WTC11 (cell line): ENCODE data around the gene CLMN. TPM values are rescaled to one million over a fixed set of nuclear protein-coding genes. Genes with fewer than 3 reads are reported as not detected.

Experiments
- ATAC-seq: fragments of 200-7000 bp; cut with Tn5 transposase; 2 replicates; pipeline ENCODE4 v1.10.0; 2021; ENCODE audit warnings: mild to moderate bottlenecking, moderate library complexity
- CTCF ChIA-PET: fragments of 300-600 bp; sonication (Branson Sonifier 250); formaldehyde crosslinking; loops from one replicate; lab custom pipeline; 2021; ENCODE audit warnings: antibody characterized with exemption; lab: Charles Lee
- POLR2A ChIA-PET: fragments of 350-600 bp; sonication (Branson Sonifier 250); formaldehyde crosslinking; loops from one replicate; lab custom pipeline; 2021; ENCODE audit warnings: antibody characterized with exemption; lab: Charles Lee
- DNase-seq: peaks from one replicate; pipeline ENCODE4 v3.0.0; 2021; ENCODE audit warnings: low spot score
- H3K27ac Mint-ChIP-seq: 2 replicates; pipeline ENCODE4 v1.8.0; 2021; ENCODE audit warnings: mixed read lengths
- H3K27me3 Mint-ChIP-seq: 2 replicates; pipeline ENCODE4 v1.8.0; 2021; ENCODE audit warnings: low read depth, mild to moderate bottlenecking, moderate library complexity, mixed read lengths
- H3K36me3 Mint-ChIP-seq: 2 replicates; pipeline ENCODE4 v1.8.0; 2021; ENCODE audit warnings: mixed read lengths
- H3K4me1 Mint-ChIP-seq: 2 replicates; pipeline ENCODE4 v1.8.0; 2022; ENCODE audit warnings: mixed read lengths
- H3K4me3 Mint-ChIP-seq: 2 replicates; pipeline ENCODE4 v1.8.0; 2021; ENCODE audit warnings: mild to moderate bottlenecking, moderate library complexity, mixed read lengths
- H3K9me3 Mint-ChIP-seq: 2 replicates; pipeline ENCODE4 v1.8.0; 2021; ENCODE audit warnings: mixed read lengths
- AR ChIP-seq: fragments of 250-450 bp; sonication (Bioruptor Pico); IDR thresholded peaks from 2 replicates; pipeline ENCODE4 v1.9.0; 2021; ENCODE audit warnings: mild to moderate bottlenecking
- ATF1 ChIP-seq: sonication (generic); formaldehyde crosslinking; IDR thresholded peaks from 2 replicates; pipeline ENCODE4 v1.8.1; 2023; ENCODE audit warnings: mild to moderate bottlenecking, moderate library complexity, missing genetic modification reagents
- ATF2 ChIP-seq: sonication (generic); formaldehyde crosslinking; IDR thresholded peaks from 2 replicates; pipeline ENCODE4 v1.8.1; 2022; ENCODE audit warnings: low read depth, missing genetic modification reagents, borderline replicate concordance
- E2F1 ChIP-seq: sonication (generic); formaldehyde crosslinking; IDR thresholded peaks from 2 replicates; pipeline ENCODE4 v1.8.0; 2022; ENCODE audit warnings: mild to moderate bottlenecking, missing genetic modification reagents
- EMX1 ChIP-seq: fragments of 250-450 bp; sonication (Bioruptor Pico); IDR thresholded peaks from 2 replicates; pipeline ENCODE4 v1.8.0; 2021; ENCODE audit warnings: mild to moderate bottlenecking
- ERG ChIP-seq: fragments of 250-450 bp; sonication (Bioruptor Pico); IDR thresholded peaks from 2 replicates; pipeline ENCODE4 v1.8.0; 2021; ENCODE audit warnings: mild to moderate bottlenecking
- ESRRA ChIP-seq: sonication (generic); formaldehyde crosslinking; IDR thresholded peaks from 2 replicates; pipeline ENCODE4 v1.8.1; 2022; ENCODE audit warnings: mild to moderate bottlenecking, missing genetic modification reagents, borderline replicate concordance
- FOXJ3 ChIP-seq: sonication (generic); formaldehyde crosslinking; IDR thresholded peaks from 2 replicates; pipeline ENCODE4 v1.9.0; 2021; ENCODE audit warnings: missing genetic modification reagents, mild to moderate bottlenecking, borderline replicate concordance
- FOXP1 ChIP-seq: sonication (generic); formaldehyde crosslinking; IDR thresholded peaks from 2 replicates; pipeline ENCODE4 v1.8.0; 2022; ENCODE audit warnings: missing genetic modification reagents, mild to moderate bottlenecking, moderate library complexity, borderline replicate concordance
- FOXP4 ChIP-seq: sonication (generic); formaldehyde crosslinking; IDR thresholded peaks from 2 replicates; pipeline ENCODE4 v1.8.0; 2022; ENCODE audit warnings: mild to moderate bottlenecking, missing genetic modification reagents
- GABPB1 ChIP-seq: sonication (generic); formaldehyde crosslinking; IDR thresholded peaks from 2 replicates; pipeline ENCODE4 v1.8.1; 2023; ENCODE audit warnings: mild to moderate bottlenecking, missing genetic modification reagents
- GTF2I ChIP-seq: fragments of 250-450 bp; sonication (Bioruptor Pico); conservative IDR thresholded peaks from 2 replicates; pipeline ENCODE4 v1.4.0; 2021; ENCODE audit warnings: mild to moderate bottlenecking
- MAX ChIP-seq: sonication (generic); formaldehyde crosslinking; IDR thresholded peaks from 2 replicates; pipeline ENCODE4 v1.8.0; 2022; ENCODE audit warnings: mild to moderate bottlenecking, missing genetic modification reagents
- NFYB ChIP-seq: sonication (generic); formaldehyde crosslinking; conservative IDR thresholded peaks from 2 replicates; pipeline ENCODE4 v1.8.0; 2022; ENCODE audit warnings: low read depth, missing genetic modification reagents
- TEAD1 ChIP-seq: sonication (generic); formaldehyde crosslinking; IDR thresholded peaks from 2 replicates; pipeline ENCODE4 v1.8.0; 2022; ENCODE audit warnings: mild to moderate bottlenecking, missing genetic modification reagents
- ZBTB43 ChIP-seq: sonication (generic); formaldehyde crosslinking; IDR thresholded peaks from 2 replicates; pipeline ENCODE4 v1.8.1; 2023; ENCODE audit warnings: mild to moderate bottlenecking, missing genetic modification reagents
- ZNF232 ChIP-seq: sonication (generic); formaldehyde crosslinking; IDR thresholded peaks from 2 replicates; pipeline ENCODE4 v1.8.0; 2022; ENCODE audit warnings: mild to moderate bottlenecking, missing genetic modification reagents
- ZNF281 ChIP-seq: sonication (generic); formaldehyde crosslinking; IDR thresholded peaks from 2 replicates; pipeline ENCODE4 v1.8.0; 2023; ENCODE audit warnings: mild to moderate bottlenecking, missing genetic modification reagents
- ZNF532 ChIP-seq: fragments of 250-450 bp; sonication (Bioruptor Pico); IDR thresholded peaks from 2 replicates; pipeline ENCODE4 v1.9.0; 2021; ENCODE audit warnings: mild to moderate bottlenecking, borderline replicate concordance
- total RNA-seq: library from RNA; stranded (reverse); gene quantifications from 3 replicates; pipeline ENCODE4 v1.2.3, GENCODE V29; 2021

Gene CLMN
- total RNA-seq, 1 experiment from 2014 or later = 12.2 TPM

GRCh38 chr14:95344536-95344935, 24.8 kb upstream of the CLMN start:
- Mint-ChIP-seq H3K4me3 (no peak overlapping the region), H3K27me3 (no peaks in the 10 kb centered on the region), H3K36me3 (no peaks in the 10 kb centered on the region), H3K27ac (no peak overlapping the region), H3K4me1 (peaks cover 3% of the 10 kb centered on the region; the same call in 1 of the 2 replicates), H3K9me3 (peaks cover 8% of the 10 kb centered on the region; the same call in 1 of the 2 replicates)
- TF ChIP-seq FOXJ3 (no peak), ATF2 (CRISPR knock-in tag) (no peak), ERG (CRISPR knock-in tag) (no peak), TEAD1 (CRISPR knock-in tag) (no peak), ESRRA (CRISPR knock-in tag) (no peak), MAX (CRISPR knock-in tag) (no peak), ATF1 (CRISPR knock-in tag) (no peak), FOXP1 (no peak), EMX1 (CRISPR knock-in tag) (no peak), ZNF232 (no peak), ZNF532 (CRISPR knock-in tag) (no peak), E2F1 (CRISPR knock-in tag) (no peak), GABPB1 (CRISPR knock-in tag) (no peak), ZNF281 (CRISPR knock-in tag) (no peak), GTF2I (CRISPR knock-in tag) (no peak), ZBTB43 (CRISPR knock-in tag) (no peak), FOXP4 (CRISPR knock-in tag) (no peak), AR (CRISPR knock-in tag) (no peak), NFYB (CRISPR knock-in tag) (no peak)
- POLR2A ChIA-PET = no interaction called here
- CTCF ChIA-PET = no interaction called here
- no peak for DNase-seq
- ATAC-seq = no peak
